Measurements from ENCODE around the gene YIPF2.

- TF ChIP-seq CTCF (IDR thresholded peaks at IDR 0.05) = no peak
- no peak for TF ChIP-seq POLR2AphosphoS5 (IDR thresholded peaks at IDR 0.05)
These were observed 34.4 kb upstream of the YIPF2 start for GRCh38 chr19:10962863-10963262.

Measured in upper lobe of left lung (tissue), 4 donors.